ENCODE results near the gene SPATA18. TPM values are rescaled to one million over a fixed set of nuclear protein-coding genes. Genes with fewer than 3 reads are reported as not detected.

The SPATA18 gene
- total and polyA plus RNA-seq, 2 experiments from 2014 or later, result 2.7 to 7.8 TPM

DNA sequence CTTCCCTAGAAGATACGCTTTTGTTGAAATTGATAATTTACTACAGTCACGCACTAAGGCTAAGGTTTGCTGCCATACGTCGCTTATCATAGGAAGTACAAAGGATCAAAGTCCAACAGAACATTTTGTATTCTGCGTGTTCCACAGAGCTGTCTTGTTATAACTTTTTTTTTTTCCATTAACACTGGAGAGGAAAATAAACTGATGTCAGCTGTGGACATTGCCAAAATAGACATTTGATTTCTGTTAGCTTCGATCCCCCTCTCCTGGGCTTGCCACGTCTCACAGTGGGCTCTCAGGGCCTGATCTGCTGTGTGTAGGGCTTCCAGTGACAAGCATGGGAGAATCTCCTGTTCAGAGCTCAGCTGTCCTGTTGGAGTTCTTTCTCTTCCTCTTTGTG lies 93.3 kb downstream of the SPATA18 start:
- Histone ChIP-seq H2AFZ (no peak overlapping the region), H3K4me3 (no peak overlapping the region), H3K36me3 (replicated peaks; ENCODE audit: insufficient read depth, low read depth) (no peaks in the 10 kb centered on the region), H3K27me3 (no peaks in the 10 kb centered on the region), H3K9me3 (ENCODE audit: low read depth) (no peaks in the 10 kb centered on the region), H3K4me1 (ENCODE audit: insufficient read depth) (no peaks in the 10 kb centered on the region), H3K9me2 (replicated peaks; ENCODE audit: insufficient read depth) (no peaks in the 10 kb centered on the region), H3K4me2 (no peak overlapping the region), H4K20me1 (ENCODE audit: insufficient read depth, poor library complexity, severe bottlenecking) (no peaks in the 10 kb centered on the region), H3K79me2 (no peaks in the 10 kb centered on the region), H3K27ac (peak overlapping the region; percentile 37)
- TF ChIP-seq EZH2phosphoT487 (IDR thresholded peaks at IDR 0.05; ENCODE audit: low read depth, severe bottlenecking, unreplicated experiment) (no peak), EZH2 (IDR thresholded peaks at IDR 0.05; ENCODE audit: borderline replicate concordance) (no peak)
- TF ChIP-seq, protein P1, sequence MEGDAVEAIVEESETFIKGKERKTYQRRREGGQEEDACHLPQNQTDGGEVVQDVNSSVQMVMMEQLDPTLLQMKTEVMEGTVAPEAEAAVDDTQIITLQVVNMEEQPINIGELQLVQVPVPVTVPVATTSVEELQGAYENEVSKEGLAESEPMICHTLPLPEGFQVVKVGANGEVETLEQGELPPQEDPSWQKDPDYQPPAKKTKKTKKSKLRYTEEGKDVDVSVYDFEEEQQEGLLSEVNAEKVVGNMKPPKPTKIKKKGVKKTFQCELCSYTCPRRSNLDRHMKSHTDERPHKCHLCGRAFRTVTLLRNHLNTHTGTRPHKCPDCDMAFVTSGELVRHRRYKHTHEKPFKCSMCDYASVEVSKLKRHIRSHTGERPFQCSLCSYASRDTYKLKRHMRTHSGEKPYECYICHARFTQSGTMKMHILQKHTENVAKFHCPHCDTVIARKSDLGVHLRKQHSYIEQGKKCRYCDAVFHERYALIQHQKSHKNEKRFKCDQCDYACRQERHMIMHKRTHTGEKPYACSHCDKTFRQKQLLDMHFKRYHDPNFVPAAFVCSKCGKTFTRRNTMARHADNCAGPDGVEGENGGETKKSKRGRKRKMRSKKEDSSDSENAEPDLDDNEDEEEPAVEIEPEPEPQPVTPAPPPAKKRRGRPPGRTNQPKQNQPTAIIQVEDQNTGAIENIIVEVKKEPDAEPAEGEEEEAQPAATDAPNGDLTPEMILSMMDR (IDR thresholded peaks at IDR 0.05; ENCODE audit: poor library complexity), result no peak
- DNase-seq (ENCODE audit: low spot score), result no peak
- 81% methylated on average over 7 of the region's 7 CpGs for WGBS (ENCODE audit: low lambda C conversion rate, missing lambda C conversion rate)

Other genes starting within 250 kb of the SPATA18 start
- gene DCUN1D4, start 208.2 kb upstream of the SPATA18 start, total RNA-seq, result 33.6 and 39.9 TPM in 2 replicates
- gene DCUN1D4, start 208.2 kb upstream of the SPATA18 start, polyA plus RNA-seq, result 17.1 and 17.3 TPM in 2 replicates
- gene LRRC66, start 30.9 kb upstream of the SPATA18 start, total RNA-seq, result 0.87 and 0.92 TPM in 2 replicates
- gene LRRC66, start 30.9 kb upstream of the SPATA18 start, polyA plus RNA-seq, result 0.44 TPM in 1 of 2 replicates, not detected in the other
- 18.2 and 20.7 TPM in 2 replicates for gene SGCB, start 13.0 kb upstream of the SPATA18 start, total RNA-seq
- 28.1 and 28.7 TPM in 2 replicates for gene SGCB, start 13.0 kb upstream of the SPATA18 start, polyA plus RNA-seq